GM12878 (cell line): ENCODE data around the gene GABRP. TPM values are rescaled to one million over a fixed set of nuclear protein-coding genes. Genes with fewer than 3 reads are reported as not detected.

Experiments
- ATAC-seq: fragments of 200-7000 bp; cut with Tn5 transposase; 3 replicates; pipeline ENCODE4 v1.9.1; 2020; ENCODE audit warnings: mild to moderate bottlenecking, moderate library complexity
- BruUV-seq: library from RNA; stranded (reverse); fragments of 400-500 nt; replicated peaks from 2 replicates; lab custom pipeline; 2021; lab: Mats Ljungman, UMichigan
- CTCF ChIA-PET: fragments of 300-600 bp; sonication (Branson Sonifier 250); formaldehyde crosslinking; extraction: SDS; loops from one replicate; lab custom pipeline; 2021; ENCODE audit warnings: inconsistent platforms; lab: Yijun Ruan, JAX
- POLR2A ChIA-PET: fragments of 350-600 bp; formaldehyde crosslinking; extraction: SDS; loops from one replicate; lab custom pipeline; 2021; ENCODE audit warnings: inconsistent platforms; lab: Charles Lee
- RAD21 ChIA-PET: fragments of 300-600 bp; sonication (Branson Sonifier 250); formaldehyde crosslinking; loops from one replicate; lab custom pipeline; 2023; ENCODE audit warnings: antibody characterized with exemption; ENCODE audit not compliant: unreplicated experiment; lab: Charles Lee
- SMC1A ChIA-PET: fragments of 300-600 bp; sonication (Branson Sonifier 250); formaldehyde crosslinking; loops from one replicate; lab custom pipeline; 2023; ENCODE audit not compliant: unreplicated experiment, uncharacterized antibody; lab: Charles Lee
- DNase-seq: peaks from one replicate; pipeline ENCODE4 v3.0.0-alpha.2; 2011; ENCODE audit warnings: low read depth, low spot score
- FAIRE-seq: peaks from 3 replicates; lab custom pipeline; 2011; peaks lifted over from hg19 to GRCh38; lab: Jason Lieb, UNC
- H2AFZ ChIP-seq: 2 replicates; pipeline ENCODE4 v1.6.0; 2011; ENCODE audit warnings: low read depth, low read length, control low read depth; ENCODE audit not compliant: control insufficient read depth
- H3K27ac ChIP-seq: 2 replicates; pipeline ENCODE4 v1.5.1; 2011; ENCODE audit warnings: control low read depth; ENCODE audit not compliant: control insufficient read depth, insufficient read depth
- H3K27me3 ChIP-seq, 2 experiments: replicated peaks in 1 of 2; 2 replicates each; pipeline versions ENCODE4 v1.6.0 to v1.6.1; 2011; ENCODE audit warnings: low read length in 1 of 2; ENCODE audit not compliant: control insufficient read depth in 2 of 2, insufficient read depth in 2 of 2
- H3K36me3 ChIP-seq, 2 experiments: 2 replicates each; pipeline ENCODE4 v1.5.1; 2011; ENCODE audit warnings: low read length in 1 of 2; ENCODE audit not compliant: control insufficient read depth in 2 of 2, insufficient read depth in 2 of 2
- H3K4me1 ChIP-seq: 2 replicates; pipeline ENCODE4 v1.6.1; 2011; ENCODE audit warnings: mild to moderate bottlenecking, low read length, moderate library complexity, mixed read lengths; ENCODE audit not compliant: control insufficient read depth, insufficient read depth
- H3K4me2 ChIP-seq: 2 replicates; pipeline ENCODE4 v1.6.0; 2011; ENCODE audit warnings: control low read depth; ENCODE audit not compliant: control insufficient read depth, insufficient read depth
- H3K4me3 ChIP-seq: fragments of 200-600 bp; sonication (generic); 2 replicates; pipeline ENCODE4 v1.5.1; 2016
- H3K79me2 ChIP-seq: 2 replicates; pipeline ENCODE4 v1.6.0; 2011; ENCODE audit warnings: low read length; ENCODE audit not compliant: control insufficient read depth, insufficient read depth
- H3K9ac ChIP-seq: 2 replicates; pipeline ENCODE4 v1.8.0; 2011; ENCODE audit warnings: low read length, control low read depth, mixed read lengths; ENCODE audit not compliant: control insufficient read depth, insufficient read depth
- H3K9me3 ChIP-seq: replicated peaks from 3 replicates; pipeline ENCODE4 v1.5.1; 2011; ENCODE audit warnings: mild to moderate bottlenecking, low read length; ENCODE audit not compliant: control insufficient read depth, insufficient read depth
- H4K20me1 ChIP-seq: 2 replicates; pipeline ENCODE4 v1.6.0; 2011; ENCODE audit not compliant: control insufficient read depth, insufficient read depth
- BHLHE40 ChIP-seq, 2 experiments: fragments of 450-650 bp in 1 of 2; IDR thresholded peaks; 2 replicates each; pipeline ENCODE4 v1.6.1; 2011 to 2017; ENCODE audit warnings: low read depth in 2 of 2, borderline replicate concordance in 1 of 2, improper control_type of control experiment in 1 of 2, low read length in 1 of 2, mild to moderate bottlenecking in 1 of 2
- BRCA1 ChIP-seq: IDR thresholded peaks from 2 replicates; pipeline ENCODE4 v1.6.1; 2011; ENCODE audit warnings: low read depth, low read length, improper control_type of control experiment
- IKZF2 ChIP-seq, 2 experiments: fragments of 450-650 bp; IDR thresholded peaks; 2 replicates each; pipeline ENCODE4 v1.6.1; 2017; ENCODE audit warnings: mild to moderate bottlenecking in 2 of 2, moderate library complexity in 2 of 2
- MYB ChIP-seq: fragments of 150-350 bp; IDR thresholded peaks from 2 replicates; pipeline ENCODE4 v1.6.1; 2014; ENCODE audit warnings: mild to moderate bottlenecking, low read depth, low read length, borderline replicate concordance
- NR2F1 ChIP-seq: fragments of 450-650 bp; conservative IDR thresholded peaks from 2 replicates; pipeline ENCODE4 v1.6.1; 2017; ENCODE audit warnings: mild to moderate bottlenecking
- RB1 ChIP-seq: fragments of 450-650 bp; formaldehyde crosslinking; IDR thresholded peaks from 2 replicates; pipeline ENCODE4 v1.6.1; 2017; ENCODE audit warnings: mild to moderate bottlenecking, borderline replicate concordance
- SREBF2 ChIP-seq: IDR thresholded peaks from 2 replicates; pipeline ENCODE4 v1.6.1; 2012; ENCODE audit warnings: mild to moderate bottlenecking, low read length
- TARDBP ChIP-seq: IDR thresholded peaks from 2 replicates; pipeline ENCODE4 v1.6.1; 2016; ENCODE audit warnings: borderline replicate concordance
- WRNIP1 ChIP-seq: IDR thresholded peaks from 2 replicates; pipeline ENCODE4 v1.6.1; 2011; ENCODE audit warnings: low read depth, low read length, improper control_type of control experiment, borderline replicate concordance
- ZBED1 ChIP-seq: IDR thresholded peaks from 2 replicates; pipeline ENCODE4 v1.6.1; 2016; ENCODE audit warnings: borderline replicate concordance
- ZNF622 ChIP-seq: fragments of 450-650 bp; IDR thresholded peaks from 2 replicates; pipeline ENCODE4 v1.6.1; 2017; ENCODE audit warnings: mild to moderate bottlenecking, inconsistent platforms
- WGBS: methylation state at CpG from one replicate; pipeline ENCODE4 v1.1.6; 2016; ENCODE audit warnings: low lambda C conversion rate; ENCODE audit not compliant: insufficient replicate concordance, insufficient coverage; ENCODE audit errors: missing lambda C conversion rate; 5-methylcytosine and 5-hydroxymethylcytosine counted together
- in situ Hi-C: fragments of 300-500 bp; cut with MboI; formaldehyde crosslinking; loops from 9 replicates; pipeline ENCODE4 v1.14.3; 2018; ENCODE audit warnings: mixed read lengths
- intact Hi-C: fragments of 100-400 bp; cut with micrococcal nuclease; formaldehyde crosslinking; loops from one replicate; pipeline ENCODE4 v1.14.2; 2022; ENCODE audit not compliant: unreplicated experiment
- polyA plus RNA-seq, 11 experiments: library from polyadenylated mRNA; depleted of rRNA in 4 of 11; unstranded in 6 of 11; stranded (reverse) in 5 of 11; fragments of >200 nt; fragmentation: Nextera tagmentation in 4 of 11; fragmentation: Illumina TruSeq in 1 of 11; extraction: Ambion mirVana in 4 of 11; extraction: Trizol in 1 of 11; gene quantifications; 1 replicate in 1 of 11; 2 replicates in 10 of 11; pipeline versions ENCODE4 v1.2.1 to v1.2.3, GENCODE V29; 2011 to 2016; ENCODE audit warnings: inconsistent platforms in 2 of 11, missing spikeins in 2 of 11, low read depth in 1 of 11
- total RNA-seq, 4 experiments: library from RNA; depleted of rRNA in 3 of 4; stranded (reverse); fragments of >200 nt in 3 of 4; fragmentation: Illumina TruSeq in 1 of 4; extraction: Trizol in 1 of 4; gene quantifications; 2 replicates each; pipeline versions ENCODE4 v1.2.1 to v1.2.3, GENCODE V29; 2013 to 2021
- TF ChIP-seq, protein P1 (sequence below): fragments of 450-650 bp; IDR thresholded peaks from 2 replicates; pipeline ENCODE4 v1.6.1; 2016; ENCODE audit warnings: mild to moderate bottlenecking
- TF ChIP-seq, protein P2 (sequence below): fragments of 450-650 bp; formaldehyde crosslinking; IDR thresholded peaks from 2 replicates; pipeline ENCODE4 v1.4.0; 2020; ENCODE audit warnings: mild to moderate bottlenecking, moderate library complexity
- TF ChIP-seq, protein P3 (sequence below): IDR thresholded peaks from 2 replicates; pipeline ENCODE4 v1.6.1; 2012; ENCODE audit warnings: mild to moderate bottlenecking, low read depth, low read length
- TF ChIP-seq, protein P4 (sequence below): IDR thresholded peaks from 2 replicates; pipeline ENCODE4 v1.6.1; 2011; ENCODE audit warnings: low read depth, low read length, improper control_type of control experiment, borderline replicate concordance

GABRP gene
- total and polyA plus RNA-seq, 10 of the 15 experiments (the other 5 are each of a cell fraction or from before 2014, with no cell fraction given): 0.04 TPM; not detected in 9

DNA sequence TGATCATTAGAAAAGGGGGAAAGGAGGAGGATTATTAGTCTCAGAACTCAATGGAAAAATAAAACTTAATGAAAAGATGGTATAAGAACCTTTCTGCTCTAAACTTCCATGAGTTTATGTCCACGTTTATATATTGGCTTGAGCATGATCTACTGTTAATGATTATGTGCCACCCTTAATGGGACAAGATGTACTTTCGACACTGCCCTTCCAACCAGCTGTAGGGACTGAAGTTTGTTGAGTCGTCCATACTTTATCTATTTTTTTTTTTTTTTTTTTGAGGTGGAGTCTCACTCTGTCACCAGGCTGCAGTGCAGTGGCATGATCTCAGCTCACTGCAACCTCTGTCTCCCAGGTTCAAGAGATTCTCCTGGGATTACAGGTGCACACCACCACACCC, 25.0 kb upstream of the GABRP start (continued):
- TF ChIP-seq BHLHE40 (IDR thresholded peaks at IDR 0.05; ENCODE audit: borderline replicate concordance in 1 of 2, low read depth in 2 of 2, low read length in 1 of 2) (no peak), ZBED1 (no peak)
- TF ChIP-seq, all 136 proteins: peak for 0

DNA sequence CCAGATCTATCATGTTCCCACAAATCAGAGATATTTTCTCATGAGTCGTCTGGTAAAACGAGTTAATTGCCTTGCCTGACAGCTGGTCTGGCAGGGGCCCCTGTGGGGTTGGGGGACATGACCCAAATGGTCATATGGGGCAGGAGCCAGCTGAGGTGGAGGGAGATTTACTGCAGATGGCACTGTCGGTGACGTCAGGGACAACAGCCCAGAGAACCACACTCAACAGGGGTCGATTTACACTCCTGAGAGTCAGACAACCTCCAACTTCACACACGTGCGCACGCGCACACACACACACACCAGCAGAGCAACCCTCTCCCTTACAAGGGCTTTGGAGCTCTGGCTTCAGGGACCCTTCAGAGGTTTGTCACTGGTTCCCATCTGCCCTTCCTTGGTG, 23.4 kb upstream of the GABRP start:
- DNase-seq: no peak
- Histone ChIP-seq H2AFZ (no peak overlapping the region), H3K27ac (no peak overlapping the region), H3K79me2 (no peaks in the 10 kb centered on the region), H3K36me3 (no peaks in the 10 kb centered on the region), H3K4me3 (no peak overlapping the region), H4K20me1 (no peaks in the 10 kb centered on the region), H3K9me3 (no peaks in the 10 kb centered on the region), H3K9ac (no peak overlapping the region), H3K27me3 (peaks cover 0 to 2% of the 10 kb centered on the region in 2 experiments; a peak in 1 of 4 replicates), H3K4me1 (no peaks in the 10 kb centered on the region), H3K4me2 (no peak overlapping the region)
- SMC1A ChIA-PET: no interaction called here
- no peak for FAIRE-seq
- in situ Hi-C loops (no loop called here), intact Hi-C loops (no loop called here)
- POLR2A ChIA-PET: no interaction called here
- 33% methylated on average over 9 of the region's 9 CpGs for WGBS
- RAD21 ChIA-PET: no interaction called here
- CTCF ChIA-PET: no interaction called here
- no TSS peak for BruUV-seq
- ATAC-seq: no peak
- TF ChIP-seq SREBF2: no peak
- TF ChIP-seq, protein P1, sequence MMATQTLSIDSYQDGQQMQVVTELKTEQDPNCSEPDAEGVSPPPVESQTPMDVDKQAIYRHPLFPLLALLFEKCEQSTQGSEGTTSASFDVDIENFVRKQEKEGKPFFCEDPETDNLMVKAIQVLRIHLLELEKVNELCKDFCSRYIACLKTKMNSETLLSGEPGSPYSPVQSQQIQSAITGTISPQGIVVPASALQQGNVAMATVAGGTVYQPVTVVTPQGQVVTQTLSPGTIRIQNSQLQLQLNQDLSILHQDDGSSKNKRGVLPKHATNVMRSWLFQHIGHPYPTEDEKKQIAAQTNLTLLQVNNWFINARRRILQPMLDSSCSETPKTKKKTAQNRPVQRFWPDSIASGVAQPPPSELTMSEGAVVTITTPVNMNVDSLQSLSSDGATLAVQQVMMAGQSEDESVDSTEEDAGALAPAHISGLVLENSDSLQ: no peak
- TF ChIP-seq WRNIP1: no peak
- no peak for TF ChIP-seq RB1
- TF ChIP-seq, protein P2, sequence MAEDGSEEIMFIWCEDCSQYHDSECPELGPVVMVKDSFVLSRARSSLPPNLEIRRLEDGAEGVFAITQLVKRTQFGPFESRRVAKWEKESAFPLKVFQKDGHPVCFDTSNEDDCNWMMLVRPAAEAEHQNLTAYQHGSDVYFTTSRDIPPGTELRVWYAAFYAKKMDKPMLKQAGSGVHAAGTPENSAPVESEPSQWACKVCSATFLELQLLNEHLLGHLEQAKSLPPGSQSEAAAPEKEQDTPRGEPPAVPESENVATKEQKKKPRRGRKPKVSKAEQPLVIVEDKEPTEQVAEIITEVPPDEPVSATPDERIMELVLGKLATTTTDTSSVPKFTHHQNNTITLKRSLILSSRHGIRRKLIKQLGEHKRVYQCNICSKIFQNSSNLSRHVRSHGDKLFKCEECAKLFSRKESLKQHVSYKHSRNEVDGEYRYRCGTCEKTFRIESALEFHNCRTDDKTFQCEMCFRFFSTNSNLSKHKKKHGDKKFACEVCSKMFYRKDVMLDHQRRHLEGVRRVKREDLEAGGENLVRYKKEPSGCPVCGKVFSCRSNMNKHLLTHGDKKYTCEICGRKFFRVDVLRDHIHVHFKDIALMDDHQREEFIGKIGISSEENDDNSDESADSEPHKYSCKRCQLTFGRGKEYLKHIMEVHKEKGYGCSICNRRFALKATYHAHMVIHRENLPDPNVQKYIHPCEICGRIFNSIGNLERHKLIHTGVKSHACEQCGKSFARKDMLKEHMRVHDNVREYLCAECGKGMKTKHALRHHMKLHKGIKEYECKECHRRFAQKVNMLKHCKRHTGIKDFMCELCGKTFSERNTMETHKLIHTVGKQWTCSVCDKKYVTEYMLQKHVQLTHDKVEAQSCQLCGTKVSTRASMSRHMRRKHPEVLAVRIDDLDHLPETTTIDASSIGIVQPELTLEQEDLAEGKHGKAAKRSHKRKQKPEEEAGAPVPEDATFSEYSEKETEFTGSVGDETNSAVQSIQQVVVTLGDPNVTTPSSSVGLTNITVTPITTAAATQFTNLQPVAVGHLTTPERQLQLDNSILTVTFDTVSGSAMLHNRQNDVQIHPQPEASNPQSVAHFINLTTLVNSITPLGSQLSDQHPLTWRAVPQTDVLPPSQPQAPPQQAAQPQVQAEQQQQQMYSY (CRISPR knock-in tag): no peak
- TF ChIP-seq BRCA1: no peak
- TF ChIP-seq ZNF622: no peak
- TF ChIP-seq, protein P3, sequence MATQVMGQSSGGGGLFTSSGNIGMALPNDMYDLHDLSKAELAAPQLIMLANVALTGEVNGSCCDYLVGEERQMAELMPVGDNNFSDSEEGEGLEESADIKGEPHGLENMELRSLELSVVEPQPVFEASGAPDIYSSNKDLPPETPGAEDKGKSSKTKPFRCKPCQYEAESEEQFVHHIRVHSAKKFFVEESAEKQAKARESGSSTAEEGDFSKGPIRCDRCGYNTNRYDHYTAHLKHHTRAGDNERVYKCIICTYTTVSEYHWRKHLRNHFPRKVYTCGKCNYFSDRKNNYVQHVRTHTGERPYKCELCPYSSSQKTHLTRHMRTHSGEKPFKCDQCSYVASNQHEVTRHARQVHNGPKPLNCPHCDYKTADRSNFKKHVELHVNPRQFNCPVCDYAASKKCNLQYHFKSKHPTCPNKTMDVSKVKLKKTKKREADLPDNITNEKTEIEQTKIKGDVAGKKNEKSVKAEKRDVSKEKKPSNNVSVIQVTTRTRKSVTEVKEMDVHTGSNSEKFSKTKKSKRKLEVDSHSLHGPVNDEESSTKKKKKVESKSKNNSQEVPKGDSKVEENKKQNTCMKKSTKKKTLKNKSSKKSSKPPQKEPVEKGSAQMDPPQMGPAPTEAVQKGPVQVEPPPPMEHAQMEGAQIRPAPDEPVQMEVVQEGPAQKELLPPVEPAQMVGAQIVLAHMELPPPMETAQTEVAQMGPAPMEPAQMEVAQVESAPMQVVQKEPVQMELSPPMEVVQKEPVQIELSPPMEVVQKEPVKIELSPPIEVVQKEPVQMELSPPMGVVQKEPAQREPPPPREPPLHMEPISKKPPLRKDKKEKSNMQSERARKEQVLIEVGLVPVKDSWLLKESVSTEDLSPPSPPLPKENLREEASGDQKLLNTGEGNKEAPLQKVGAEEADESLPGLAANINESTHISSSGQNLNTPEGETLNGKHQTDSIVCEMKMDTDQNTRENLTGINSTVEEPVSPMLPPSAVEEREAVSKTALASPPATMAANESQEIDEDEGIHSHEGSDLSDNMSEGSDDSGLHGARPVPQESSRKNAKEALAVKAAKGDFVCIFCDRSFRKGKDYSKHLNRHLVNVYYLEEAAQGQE: no peak
- TF ChIP-seq MYB: no peak
- no peak for TF ChIP-seq NR2F1
- TF ChIP-seq IKZF2 (IDR thresholded peaks at IDR 0.05): no peak
- TF ChIP-seq, protein P4, sequence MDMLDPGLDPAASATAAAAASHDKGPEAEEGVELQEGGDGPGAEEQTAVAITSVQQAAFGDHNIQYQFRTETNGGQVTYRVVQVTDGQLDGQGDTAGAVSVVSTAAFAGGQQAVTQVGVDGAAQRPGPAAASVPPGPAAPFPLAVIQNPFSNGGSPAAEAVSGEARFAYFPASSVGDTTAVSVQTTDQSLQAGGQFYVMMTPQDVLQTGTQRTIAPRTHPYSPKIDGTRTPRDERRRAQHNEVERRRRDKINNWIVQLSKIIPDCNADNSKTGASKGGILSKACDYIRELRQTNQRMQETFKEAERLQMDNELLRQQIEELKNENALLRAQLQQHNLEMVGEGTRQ: no peak
- TF ChIP-seq TARDBP: no peak
